H9 (cell line): ENCODE measurements around the gene DSP. TPM values are rescaled to one million over a fixed set of nuclear protein-coding genes. Genes with fewer than 3 reads are reported as not detected.

Experiments used
- DNase-seq: peaks from one replicate; pipeline ENCODE4 v3.0.0-alpha.2; 2017
- H2AFZ ChIP-seq: one replicate; pipeline ENCODE4 v1.6.1; 2013; ENCODE audit warnings: mild to moderate bottlenecking, low read length, control low read depth, moderate library complexity
- H2AK5ac ChIP-seq: 2 replicates; pipeline ENCODE4 v1.6.1; 2013; ENCODE audit warnings: low read length, control low read depth, mixed read lengths; ENCODE audit not compliant: insufficient read length
- H2BK120ac ChIP-seq: one replicate; pipeline ENCODE4 v1.6.1; 2013; ENCODE audit warnings: low read depth, mild to moderate bottlenecking, low read length, control low read depth, inconsistent platforms; ENCODE audit not compliant: poor library complexity, severe bottlenecking
- H2BK12ac ChIP-seq: 2 replicates; pipeline ENCODE4 v1.6.1; 2013; ENCODE audit warnings: low read length, control low read depth, mixed read lengths, low read depth; ENCODE audit not compliant: insufficient read length
- H2BK15ac ChIP-seq: 2 replicates; pipeline ENCODE4 v1.6.1; 2013; ENCODE audit warnings: low read depth, low read length, control low read depth
- H2BK20ac ChIP-seq: one replicate; pipeline ENCODE4 v1.6.1; 2013; ENCODE audit warnings: low read depth, mild to moderate bottlenecking, low read length, control low read depth, inconsistent platforms; ENCODE audit not compliant: poor library complexity, severe bottlenecking
- H2BK5ac ChIP-seq: 2 replicates; pipeline ENCODE4 v1.6.1; 2013; ENCODE audit warnings: low read length, control low read depth, mixed read lengths; ENCODE audit not compliant: insufficient read length
- H3K14ac ChIP-seq: 2 replicates; pipeline ENCODE4 v1.6.1; 2013; ENCODE audit warnings: low read length, control low read depth; ENCODE audit not compliant: insufficient read depth
- H3K18ac ChIP-seq: 2 replicates; pipeline ENCODE4 v1.6.1; 2013; ENCODE audit warnings: low read depth, mild to moderate bottlenecking, mixed read lengths, low read length, control low read depth; ENCODE audit not compliant: insufficient read length
- H3K23ac ChIP-seq: 2 replicates; pipeline ENCODE4 v1.6.1; 2013; ENCODE audit warnings: low read length, control low read depth, mixed read lengths, low read depth; ENCODE audit not compliant: insufficient read length
- H3K23me2 ChIP-seq: 2 replicates; pipeline ENCODE4 v1.6.1; 2013; ENCODE audit warnings: low read depth, mild to moderate bottlenecking, mixed read lengths, low read length, control low read depth; ENCODE audit not compliant: insufficient read length, poor library complexity, severe bottlenecking
- H3K27ac ChIP-seq: 2 replicates; pipeline ENCODE4 v1.5.1; 2013; ENCODE audit warnings: low read length, control low read depth, mixed read lengths, low read depth; ENCODE audit not compliant: insufficient read length
- H3K27me3 ChIP-seq: 2 replicates; pipeline ENCODE4 v1.6.1; 2013; ENCODE audit warnings: low read length, control low read depth, inconsistent platforms; ENCODE audit not compliant: insufficient read depth
- H3K4ac ChIP-seq: 2 replicates; pipeline ENCODE4 v1.6.1; 2013; ENCODE audit warnings: low read depth, mild to moderate bottlenecking, control low read depth, inconsistent platforms, low read length, moderate library complexity
- H3K4me1 ChIP-seq: 2 replicates; pipeline ENCODE4 v1.6.1; 2013; ENCODE audit warnings: low read length, control low read depth, inconsistent platforms; ENCODE audit not compliant: insufficient read depth
- H3K4me2 ChIP-seq: 2 replicates; pipeline ENCODE4 v1.6.1; 2013; ENCODE audit warnings: low read length, control low read depth, mixed read lengths; ENCODE audit not compliant: insufficient read length, insufficient read depth
- H3K56ac ChIP-seq: 2 replicates; pipeline ENCODE4 v1.6.1; 2013; ENCODE audit warnings: low read depth, mild to moderate bottlenecking, mixed read lengths, low read length, control low read depth; ENCODE audit not compliant: insufficient read length
- H3K79me1 ChIP-seq: 2 replicates; pipeline ENCODE4 v1.6.1; 2013; ENCODE audit warnings: low read depth, mild to moderate bottlenecking, moderate library complexity, low read length, control low read depth, inconsistent platforms; ENCODE audit not compliant: insufficient read depth, poor library complexity, severe bottlenecking
- H3K79me2 ChIP-seq: 2 replicates; pipeline ENCODE4 v1.6.1; 2013; ENCODE audit warnings: low read length, control low read depth, inconsistent platforms; ENCODE audit not compliant: insufficient read depth
- H3K9ac ChIP-seq: 2 replicates; pipeline ENCODE4 v1.6.1; 2013; ENCODE audit warnings: low read length, control low read depth, mixed read lengths; ENCODE audit not compliant: insufficient read length; ENCODE audit errors: extremely low read depth
- H3K9me3 ChIP-seq: one replicate; pipeline ENCODE4 v1.6.1; 2013; ENCODE audit warnings: low read depth, low read length, inconsistent platforms; ENCODE audit not compliant: control insufficient read depth
- H3T11ph ChIP-seq: one replicate; pipeline ENCODE4 v1.6.1; 2013; ENCODE audit warnings: mild to moderate bottlenecking, low read length, control low read depth, inconsistent platforms
- H4K20me1 ChIP-seq: one replicate; pipeline ENCODE4 v1.6.1; 2013; ENCODE audit not compliant: control insufficient read depth, insufficient read length, insufficient read depth
- H4K5ac ChIP-seq: 2 replicates; pipeline ENCODE4 v1.6.1; 2013; ENCODE audit warnings: low read depth, mild to moderate bottlenecking, mixed read lengths, low read length, control low read depth; ENCODE audit not compliant: insufficient read length
- H4K8ac ChIP-seq: replicated peaks from 2 replicates; pipeline ENCODE4 v1.6.1; 2013; ENCODE audit warnings: low read length, control low read depth, mixed read lengths, low read depth; ENCODE audit not compliant: insufficient read length
- H4K91ac ChIP-seq: 2 replicates; pipeline ENCODE4 v1.6.1; 2013; ENCODE audit warnings: low read depth, mild to moderate bottlenecking, moderate library complexity, mixed read lengths, low read length, control low read depth; ENCODE audit not compliant: insufficient read length
- H3K27ac Mint-ChIP-seq, 3 experiments: 2 replicates in 2 of 3; 3 replicates in 1 of 3; pipeline ENCODE4 v1.8.0; 2020 to 2021; ENCODE audit warnings: mixed read lengths in 3 of 3, mild to moderate bottlenecking in 1 of 3, moderate library complexity in 1 of 3
- H3K27me3 Mint-ChIP-seq: 2 replicates; pipeline ENCODE4 v1.8.0; 2021; ENCODE audit warnings: low read depth, mild to moderate bottlenecking, moderate library complexity, mixed read lengths
- H3K36me3 Mint-ChIP-seq, 3 experiments: 2 replicates in 2 of 3; 3 replicates in 1 of 3; pipeline ENCODE4 v1.8.0; 2020 to 2021; ENCODE audit warnings: low read depth in 3 of 3, mixed read lengths in 3 of 3; ENCODE audit not compliant: insufficient read depth in 1 of 3
- H3K4me1 Mint-ChIP-seq, 2 experiments: 2 replicates each; pipeline ENCODE4 v1.8.0; 2020; ENCODE audit warnings: mixed read lengths in 2 of 2
- H3K4me3 Mint-ChIP-seq, 2 experiments: 2 replicates in 1 of 2; 3 replicates in 1 of 2; pipeline ENCODE4 v1.8.0; 2020 to 2021; ENCODE audit warnings: mild to moderate bottlenecking in 2 of 2, mixed read lengths in 2 of 2, moderate library complexity in 1 of 2
- H3K9me3 Mint-ChIP-seq, 2 experiments: 2 replicates in 1 of 2; 3 replicates in 1 of 2; pipeline ENCODE4 v1.8.0; 2020; ENCODE audit warnings: mild to moderate bottlenecking in 2 of 2, mixed read lengths in 2 of 2, moderate library complexity in 1 of 2
- CTCF ChIP-seq: fragments of 200-600 bp; sonication (generic); conservative IDR thresholded peaks from 3 replicates; pipeline ENCODE4 v1.8.0; 2021; ENCODE audit warnings: antibody characterized with exemption, mild to moderate bottlenecking
- WGBS: extraction: QIAGEN DNeasy Blood & Tissue Kit; methylation state at CpG from one replicate; pipeline ENCODE4 v1.1.7; 2013; ENCODE audit warnings: missing lambda C conversion rate, low lambda C conversion rate, mixed read lengths; ENCODE audit not compliant: insufficient read length; ENCODE audit errors: extremely low coverage; 5-methylcytosine and 5-hydroxymethylcytosine counted together
- total RNA-seq: library from RNA; stranded (reverse); gene quantifications from 2 replicates; pipeline ENCODE4 v1.2.1, GENCODE V29; 2021

DSP gene
- total RNA-seq, 1 experiment from 2014 or later, result 48.9 TPM

GRCh38 chr6:7615611-7616383, 74.3 kb downstream of the DSP start:
- Histone ChIP-seq H3K18ac (no peak overlapping the region), H3K79me1 (no peaks in the 10 kb centered on the region), H3K27me3 (no peaks in the 10 kb centered on the region), H2BK5ac (no peak overlapping the region), H4K5ac (no peak overlapping the region), H3K4me2 (no peak overlapping the region), H3K4me1 (no peaks in the 10 kb centered on the region), H3K14ac (no peak overlapping the region), H3K4ac (no peak overlapping the region), H2BK15ac (no peak overlapping the region), H4K91ac (no peak overlapping the region), H3K23me2 (no peaks in the 10 kb centered on the region), H3K9me3 (no peaks in the 10 kb centered on the region), H3K27ac (no peak overlapping the region), H2BK120ac (no peak overlapping the region), H3K23ac (no peak overlapping the region), H4K20me1 (no peaks in the 10 kb centered on the region), H2BK20ac (no peak overlapping the region), H3K56ac (no peak overlapping the region), H3K79me2 (no peaks in the 10 kb centered on the region), H3K9ac (no peak overlapping the region), H2BK12ac (no peak overlapping the region), H3T11ph (no peak overlapping the region), H2AK5ac (no peak overlapping the region), H2AFZ (no peak overlapping the region), H4K8ac (no peak overlapping the region)
- no CpG with 5 or more reads among the region's 7 CpGs for WGBS
- Mint-ChIP-seq H3K4me3 (no peak overlapping the region), H3K36me3 (peaks cover 4 to 18% (median 10%) of the 10 kb centered on the region in 3 experiments; a peak in 5 of 7 replicates), H3K4me1 (peaks cover 8% of the 10 kb centered on the region in 2 experiments), H3K9me3 (no peaks in the 10 kb centered on the region), H3K27ac (peak overlapping the region in 2 of 3 experiments; percentile 34 to 60; a peak in 2 of 7 replicates), H3K27me3 (peaks cover 2% of the 10 kb centered on the region)
- TF ChIP-seq CTCF, result peak; percentile 73
- DNase-seq, result peak; percentile 55
